ENCODE results near the gene KLF12. TPM values are rescaled to one million over a fixed set of nuclear protein-coding genes. Genes with fewer than 3 reads are reported as not detected.

KLF12 gene
- total and polyA plus RNA-seq, 2 experiments from 2014 or later: 12.8 to 19.8 TPM

DNA sequence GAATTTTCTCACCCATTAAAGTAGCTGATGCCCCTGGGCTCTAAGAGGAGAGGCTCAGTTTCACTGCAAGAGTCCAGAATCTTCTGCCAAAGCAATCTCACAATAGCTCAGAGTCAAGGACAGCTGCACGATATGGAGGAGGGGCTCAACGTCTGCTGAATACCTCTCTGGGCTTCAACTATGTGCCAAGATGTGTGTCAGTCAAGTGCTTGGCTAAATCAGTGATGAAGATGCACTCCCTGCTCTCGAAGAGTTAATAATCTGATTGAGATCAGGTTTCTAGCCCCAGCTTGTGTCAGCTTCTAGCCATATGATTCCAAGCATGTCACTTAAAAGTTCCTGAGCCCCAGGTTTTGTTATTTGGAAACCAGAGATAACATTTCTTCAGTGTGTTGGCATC is 46.8 kb downstream of the KLF12 start:
- in situ Hi-C loops (cut with MboI): no loop called here
- Histone ChIP-seq H3K79me2 (ENCODE audit: insufficient read depth) (peaks cover 94% of the 10 kb centered on the region), H3K27ac (no peak overlapping the region), H3K27me3 (replicated peaks; ENCODE audit: insufficient read depth) (no peaks in the 10 kb centered on the region), H3K4me2 (ENCODE audit: unreplicated experiment) (no peak overlapping the region), H4K20me1 (ENCODE audit: insufficient read depth) (peaks cover 10% of the 10 kb centered on the region; the same call in 1 of the 2 replicates), H3K9ac (no peak overlapping the region), H3K4me1 (ENCODE audit: insufficient read depth) (peaks cover 12% of the 10 kb centered on the region), H3F3A (ENCODE audit: insufficient read depth) (peaks cover 6% of the 10 kb centered on the region; the same call in 1 of the 2 replicates), H3K36me3 (ENCODE audit: low read depth) (no peaks in the 10 kb centered on the region), H3K9me2 (ENCODE audit: insufficient read depth) (no peaks in the 10 kb centered on the region), H2AFZ (no peak overlapping the region), H3K9me3 (ENCODE audit: low read depth) (no peaks in the 10 kb centered on the region), H3K4me3 (no peak overlapping the region)
- no peak for DNase-seq
- TF ChIP-seq EZH2phosphoT487 (IDR thresholded peaks at IDR 0.05; ENCODE audit: insufficient read depth, low read depth) (no peak), EZH2 (IDR thresholded peaks at IDR 0.05; ENCODE audit: insufficient read depth, poor library complexity, severe bottlenecking) (no peak)
- WGBS, 2 experiments (ENCODE audit: low coverage in 1 of 2, low lambda C conversion rate in 2 of 2, missing lambda C conversion rate in 2 of 2): 75 to 82% methylated on average over 3 of the region's 3 CpGs
